NT2/D1 (cell line): ENCODE data around the gene DRD4.
"Not testable (repeated sequence)": the region's sequence is repeated elsewhere in the genome, so short reads cannot be mapped to it uniquely, and the experiment has no call there.

ENCODE experiments used
- DNase-seq: peaks from one replicate; pipeline ENCODE4 v3.0.0-alpha.2; 2011; ENCODE audit warnings: low read depth, low spot score
- H3K27me3 ChIP-seq: 2 replicates; pipeline ENCODE4 v1.6.0; 2011; ENCODE audit warnings: mild to moderate bottlenecking; ENCODE audit not compliant: insufficient read length, insufficient read depth
- H3K36me3 ChIP-seq: 2 replicates; pipeline ENCODE4 v1.6.1; 2011; ENCODE audit warnings: mild to moderate bottlenecking, low read length, mixed read lengths; ENCODE audit not compliant: insufficient read depth, insufficient read length
- H3K4me1 ChIP-seq: 2 replicates; pipeline ENCODE4 v1.5.1; 2011; ENCODE audit not compliant: insufficient read depth, insufficient read length
- H3K4me3 ChIP-seq: 2 replicates; pipeline ENCODE4 v1.5.1; 2011; ENCODE audit warnings: low read depth; ENCODE audit not compliant: insufficient read length
- H3K9ac ChIP-seq: 2 replicates; pipeline ENCODE4 v1.6.0; 2011; ENCODE audit warnings: low read depth; ENCODE audit not compliant: insufficient read length
- H3K9me3 ChIP-seq: 2 replicates; pipeline ENCODE4 v1.5.1; 2011; ENCODE audit warnings: mild to moderate bottlenecking, low read length; ENCODE audit not compliant: insufficient read depth
- SUZ12 ChIP-seq: IDR thresholded peaks from 2 replicates; pipeline ENCODE4 v1.6.1; 2011; ENCODE audit not compliant: insufficient read length, insufficient read depth; ENCODE audit errors: extremely low read depth
- YY1 ChIP-seq: IDR thresholded peaks from 2 replicates; pipeline ENCODE4 v1.6.1; 2011; ENCODE audit not compliant: insufficient read length, insufficient read depth
- ZNF274 ChIP-seq: IDR thresholded peaks from 2 replicates; pipeline ENCODE4 v1.6.1; 2011; ENCODE audit warnings: mild to moderate bottlenecking, low read depth, low read length

The DRD4 gene

GRCh38 chr11:640021-640706 is 3.1 kb downstream of the DRD4 start:
- TF ChIP-seq YY1: no peak
- no peak for TF ChIP-seq SUZ12
- TF ChIP-seq ZNF274: no peak

DNA sequence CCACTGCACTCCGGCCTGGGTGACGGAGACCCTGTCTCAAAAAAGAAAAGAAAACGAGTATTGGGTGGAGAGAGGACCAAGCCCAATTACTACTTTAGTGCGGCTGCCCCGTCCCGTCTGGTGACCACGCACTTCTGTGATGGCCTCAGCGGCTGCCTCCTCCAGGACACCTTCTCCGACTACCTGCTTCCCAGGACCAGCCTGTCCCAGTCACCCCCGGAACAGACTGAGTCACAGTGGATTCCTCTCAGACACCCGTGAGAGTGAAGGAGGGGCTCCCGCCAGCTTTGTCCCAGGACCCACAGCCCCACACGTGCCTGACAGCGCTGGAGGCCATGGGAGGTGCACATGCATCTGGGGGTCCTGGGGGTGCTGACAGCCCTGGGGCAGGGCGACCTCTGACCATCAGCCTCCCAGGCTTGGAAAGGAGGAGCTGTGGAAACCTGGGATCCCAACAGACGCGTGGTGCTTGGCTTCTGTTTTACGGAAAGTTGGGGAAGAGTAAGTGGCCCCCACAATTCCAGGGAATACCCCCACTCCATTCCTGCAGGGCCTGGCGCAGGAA is 4.8 kb downstream of the DRD4 start:
- no peak for DNase-seq
- H3K9me3 ChIP-seq: no peaks in the 10 kb centered on the region
- H3K27me3 ChIP-seq: no peaks in the 10 kb centered on the region
- TF ChIP-seq SUZ12: no peak
- TF ChIP-seq YY1: no peak
- no peak for TF ChIP-seq ZNF274
- H3K4me3 ChIP-seq: no peak overlapping the region
- H3K36me3 ChIP-seq: peaks cover 56% of the 10 kb centered on the region
- H3K4me1 ChIP-seq: peaks cover 41% of the 10 kb centered on the region
- H3K9ac ChIP-seq: peak overlapping the region; percentile 32

More at GRCh38 chr11:640021-640706, 3.1 kb downstream of the DRD4 start:
- no peak for DNase-seq
- Histone ChIP-seq H3K4me1 (peaks cover 40% of the 10 kb centered on the region), H3K4me3 (no peak overlapping the region), H3K9ac (no peak overlapping the region), H3K9me3 (no peaks in the 10 kb centered on the region), H3K27me3 (no peaks in the 10 kb centered on the region), H3K36me3 (peaks cover 61% of the 10 kb centered on the region)

GRCh38 chr11:643366-643765 is 6.3 kb downstream of the DRD4 start:
- no peak overlapping the region for H3K4me3 ChIP-seq

DNA sequence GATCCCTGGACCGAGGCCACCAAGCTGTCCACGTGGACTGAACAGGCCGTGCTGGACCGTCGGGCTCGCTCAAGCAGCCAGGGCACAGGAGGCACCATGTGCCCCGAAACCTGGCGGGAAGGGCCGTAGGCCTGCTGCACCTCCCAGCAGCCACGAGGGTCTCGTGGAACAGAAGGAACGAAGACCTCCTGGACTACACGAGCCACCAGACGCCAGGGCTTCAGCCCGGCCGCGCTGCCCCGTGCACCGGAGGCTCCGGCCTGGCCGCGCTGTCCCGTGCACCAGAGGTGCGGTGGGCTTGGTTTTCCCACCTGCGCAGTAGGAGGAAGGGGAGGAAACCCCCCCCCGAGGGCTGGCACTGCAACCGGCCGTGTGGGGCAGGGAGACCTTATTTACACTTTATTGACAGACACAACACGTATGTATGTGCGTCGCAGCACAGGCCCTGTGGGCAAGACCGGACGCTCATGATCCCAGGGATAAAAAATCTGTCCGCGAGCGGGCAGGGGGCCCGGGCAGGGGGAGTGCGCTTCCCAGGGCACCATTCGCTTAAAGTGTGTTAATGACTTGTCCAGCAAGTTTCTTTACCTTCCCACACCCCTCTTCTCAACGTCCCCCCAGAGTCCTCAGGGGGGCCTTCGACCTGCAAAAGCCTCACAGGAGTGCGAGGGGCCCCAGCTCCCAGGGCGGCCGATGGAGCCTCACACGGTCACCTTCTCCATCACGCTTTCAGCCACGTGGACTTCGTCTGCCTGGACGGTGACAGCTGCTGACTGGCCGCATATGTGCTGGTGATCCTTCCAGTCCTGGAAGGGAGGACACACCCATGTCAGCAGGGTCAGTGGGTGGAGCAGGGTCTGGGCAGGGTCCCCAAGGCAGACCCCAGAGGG is 7.0 kb downstream of the DRD4 start:
- DNase-seq: no peak
- TF ChIP-seq ZNF274 (no peak), YY1 (no peak), SUZ12 (no peak)
- Histone ChIP-seq H3K4me3 (no peak overlapping the region), H3K9ac (no peak overlapping the region), H3K36me3 (peaks cover 56% of the 10 kb centered on the region), H3K4me1 (peaks cover 27% of the 10 kb centered on the region), H3K9me3 (no peaks in the 10 kb centered on the region), H3K27me3 (no peaks in the 10 kb centered on the region)

More at GRCh38 chr11:643366-643765, 6.3 kb downstream of the DRD4 start:
- TF ChIP-seq SUZ12: no peak
- TF ChIP-seq ZNF274: no peak
- no peak for TF ChIP-seq YY1
- H3K9me3 ChIP-seq: no peaks in the 10 kb centered on the region
- no peaks in the 10 kb centered on the region for H3K27me3 ChIP-seq
- DNase-seq: no peak
- H3K4me1 ChIP-seq: peaks cover 29% of the 10 kb centered on the region
- peak overlapping the region; percentile 56 for H3K9ac ChIP-seq
- H3K36me3 ChIP-seq: peaks cover 56% of the 10 kb centered on the region

- H3K4me3 ChIP-seq: no peak overlapping the region
- no peak overlapping the region for H3K9ac ChIP-seq
- H3K9me3 ChIP-seq: no peaks in the 10 kb centered on the region
- DNase-seq: no peak
- H3K27me3 ChIP-seq: no peaks in the 10 kb centered on the region
- TF ChIP-seq SUZ12 (no peak), YY1 (no peak), ZNF274 (no peak)
- H3K36me3 ChIP-seq: peaks cover 56% of the 10 kb centered on the region
- peaks cover 19% of the 10 kb centered on the region for H3K4me1 ChIP-seq
These were observed 8.5 kb downstream of the DRD4 start for GRCh38 chr11:645536-645935.

- Histone ChIP-seq H3K9me3 (no peaks in the 10 kb centered on the region), H3K4me3 (no peak overlapping the region), H3K9ac (peak overlapping the region; percentile 0), H3K27me3 (no peaks in the 10 kb centered on the region), H3K4me1 (peaks cover 12% of the 10 kb centered on the region), H3K36me3 (peaks cover 53% of the 10 kb centered on the region)
- TF ChIP-seq SUZ12: no peak
- TF ChIP-seq YY1: no peak
- no peak for TF ChIP-seq ZNF274
- no peak for DNase-seq
These were observed 9.1 kb downstream of the DRD4 start for GRCh38 chr11:646214-646613.

GRCh38 chr11:647672-648158 is 10.6 kb downstream of the DRD4 start:
- not testable (repeated sequence) for H3K4me3 ChIP-seq, H3K9me3 ChIP-seq, H3K27me3 ChIP-seq, DNase-seq, H3K4me1 ChIP-seq, H3K9ac ChIP-seq
- peaks cover 46% of the 10 kb centered on the region for H3K36me3 ChIP-seq
